ENCODE measurements around the gene EPHA7. TPM values are rescaled to one million over a fixed set of nuclear protein-coding genes. Genes with fewer than 3 reads are reported as not detected.

The EPHA7 gene
- total RNA-seq, 2 donors from 2014 or later: 0.26 to 0.33 TPM

DNA sequence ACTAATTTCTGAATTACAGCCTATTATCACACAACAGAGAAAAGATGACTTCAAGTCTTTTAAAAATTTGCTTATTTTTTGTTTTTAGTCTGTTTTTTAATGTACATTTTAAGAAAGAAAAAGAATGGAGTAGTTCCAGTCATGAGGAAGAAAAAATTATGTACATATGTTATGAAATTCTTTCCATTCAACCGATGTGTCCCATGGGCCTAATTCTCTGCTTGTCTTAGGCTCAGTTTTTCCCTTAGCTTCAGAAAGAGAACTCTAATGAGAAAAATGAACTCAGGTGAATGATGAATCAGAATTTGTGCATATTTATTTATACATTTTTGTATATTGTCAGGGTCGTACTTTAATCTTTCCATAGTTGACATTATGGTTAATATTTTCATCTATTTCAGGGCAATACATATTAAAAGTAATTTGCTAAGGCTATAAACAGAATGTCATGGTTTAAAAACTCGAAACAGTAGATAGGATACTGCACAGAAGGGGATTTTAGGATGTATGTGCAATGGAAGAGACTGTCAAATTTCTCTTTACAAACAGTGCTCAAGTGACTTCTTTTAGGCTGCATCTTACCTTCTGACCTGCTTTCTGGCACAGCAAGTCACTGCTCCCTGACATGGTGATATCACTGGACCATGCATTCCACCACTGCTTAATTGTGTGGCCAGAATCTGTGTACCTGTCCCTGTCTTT, 153.1 kb downstream of the EPHA7 start:
- intact Hi-C loops (cut with DNase I): no loop called here
- DNase-seq: no peak
- no peaks in the 10 kb centered on the region for H3K4me1 ChIP-seq
- no peak overlapping the region for H3K27ac ChIP-seq
- H3K36me3 ChIP-seq (replicated peaks in 1 of 2; ENCODE audit: insufficient read depth in 1 of 2, low read depth in 2 of 2): no peaks in the 10 kb centered on the region
- ATAC-seq: no peak
- no peak overlapping the region for H3K4me3 ChIP-seq
- H3K27me3 ChIP-seq: no peaks in the 10 kb centered on the region
- TF ChIP-seq, protein P1, sequence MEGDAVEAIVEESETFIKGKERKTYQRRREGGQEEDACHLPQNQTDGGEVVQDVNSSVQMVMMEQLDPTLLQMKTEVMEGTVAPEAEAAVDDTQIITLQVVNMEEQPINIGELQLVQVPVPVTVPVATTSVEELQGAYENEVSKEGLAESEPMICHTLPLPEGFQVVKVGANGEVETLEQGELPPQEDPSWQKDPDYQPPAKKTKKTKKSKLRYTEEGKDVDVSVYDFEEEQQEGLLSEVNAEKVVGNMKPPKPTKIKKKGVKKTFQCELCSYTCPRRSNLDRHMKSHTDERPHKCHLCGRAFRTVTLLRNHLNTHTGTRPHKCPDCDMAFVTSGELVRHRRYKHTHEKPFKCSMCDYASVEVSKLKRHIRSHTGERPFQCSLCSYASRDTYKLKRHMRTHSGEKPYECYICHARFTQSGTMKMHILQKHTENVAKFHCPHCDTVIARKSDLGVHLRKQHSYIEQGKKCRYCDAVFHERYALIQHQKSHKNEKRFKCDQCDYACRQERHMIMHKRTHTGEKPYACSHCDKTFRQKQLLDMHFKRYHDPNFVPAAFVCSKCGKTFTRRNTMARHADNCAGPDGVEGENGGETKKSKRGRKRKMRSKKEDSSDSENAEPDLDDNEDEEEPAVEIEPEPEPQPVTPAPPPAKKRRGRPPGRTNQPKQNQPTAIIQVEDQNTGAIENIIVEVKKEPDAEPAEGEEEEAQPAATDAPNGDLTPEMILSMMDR (IDR thresholded peaks at IDR 0.05): no peak
- TF ChIP-seq POLR2A (IDR thresholded peaks at IDR 0.05): no peak
- 56 to 63% methylated on average over 3 of the region's 3 CpGs for WGBS, 2 donors
- H3K9me3 ChIP-seq: no peaks in the 10 kb centered on the region

DNA sequence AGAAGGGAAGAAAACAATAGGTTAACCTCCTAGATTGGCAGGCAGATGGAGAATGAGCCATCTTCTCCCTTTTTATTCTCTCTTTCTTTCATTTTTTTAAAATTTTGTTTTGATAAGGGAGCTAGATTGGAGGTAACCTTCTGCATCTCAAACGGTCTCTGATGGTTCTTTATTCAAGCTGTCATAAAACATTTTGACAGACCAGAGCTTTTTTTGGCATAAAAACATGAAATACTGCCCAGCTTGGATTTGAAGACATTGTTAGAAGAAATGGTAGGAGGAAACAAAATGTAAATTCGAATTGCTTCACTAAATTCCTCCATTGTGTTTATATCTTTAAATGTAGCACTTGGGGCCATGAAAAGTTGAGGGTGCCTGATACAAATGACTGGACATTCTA, 158.5 kb downstream of the EPHA7 start:
- Histone ChIP-seq H3K27me3 (no peaks in the 10 kb centered on the region), H3K27ac (no peak overlapping the region), H3K9me3 (no peaks in the 10 kb centered on the region), H3K4me3 (no peak overlapping the region), H3K36me3 (replicated peaks in 1 of 2; ENCODE audit: insufficient read depth in 1 of 2, low read depth in 2 of 2) (no peaks in the 10 kb centered on the region), H3K4me1 (no peaks in the 10 kb centered on the region)
- DNase-seq (no peak), ATAC-seq (no peak)
- no peak for TF ChIP-seq POLR2A (IDR thresholded peaks at IDR 0.05)
- TF ChIP-seq, protein P1 (IDR thresholded peaks at IDR 0.05): no peak
- 40 to 52% methylated on average over 2 of the region's 2 CpGs for WGBS, 2 donors
- intact Hi-C loops (cut with DNase I): no loop called here

DNA sequence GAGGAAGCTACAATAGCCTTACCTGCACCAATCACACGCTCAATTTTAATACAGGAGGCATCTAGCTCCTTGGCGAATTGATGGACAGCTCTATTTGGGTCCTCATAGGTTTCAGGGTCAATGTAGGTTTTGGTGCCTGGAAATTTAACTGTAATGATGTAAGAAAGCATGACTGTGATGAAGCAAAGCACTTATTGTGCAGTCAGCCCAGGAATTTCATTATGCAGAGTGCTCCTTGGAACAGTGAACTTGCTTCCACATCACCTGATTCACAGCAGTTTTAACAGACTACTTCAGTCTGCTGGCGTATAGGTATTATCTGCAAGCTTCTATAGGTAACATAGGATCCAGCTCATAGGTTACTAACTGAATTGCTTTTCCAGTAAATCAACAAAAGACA, 160.0 kb downstream of the EPHA7 start:
- no peak for TF ChIP-seq POLR2A (IDR thresholded peaks at IDR 0.05)
- TF ChIP-seq, protein P1 (IDR thresholded peaks at IDR 0.05): no peak
- ATAC-seq (no peak), DNase-seq (no peak)
- Histone ChIP-seq H3K27ac (no peak overlapping the region), H3K36me3 (replicated peaks in 1 of 2; ENCODE audit: insufficient read depth in 1 of 2, low read depth in 2 of 2) (no peaks in the 10 kb centered on the region), H3K27me3 (no peaks in the 10 kb centered on the region), H3K4me3 (no peak overlapping the region), H3K9me3 (no peaks in the 10 kb centered on the region), H3K4me1 (no peaks in the 10 kb centered on the region)
- intact Hi-C loops (cut with DNase I): no loop called here
- WGBS, 2 donors: 87 to 90% methylated on average over 3 of the region's 3 CpGs

DNA sequence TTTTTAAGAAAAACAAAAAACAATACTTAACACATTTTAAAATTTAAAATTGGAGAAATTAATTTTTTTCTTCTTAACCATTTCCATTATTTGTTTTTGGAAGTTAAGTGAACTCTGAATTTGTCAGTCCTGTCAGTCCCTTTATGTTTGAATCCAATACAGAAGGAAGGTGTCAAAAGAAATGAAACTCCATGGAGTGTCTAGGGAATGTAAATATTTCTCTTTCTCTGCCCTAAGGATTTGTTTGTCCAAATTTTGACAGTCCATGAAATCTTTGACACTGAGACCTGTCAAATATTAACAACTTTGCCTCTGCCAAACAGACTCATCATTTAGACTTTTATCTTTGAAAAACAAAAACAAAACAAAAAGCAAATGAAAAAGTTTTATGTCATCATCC, 166.4 kb downstream of the EPHA7 start:
- intact Hi-C loops (cut with DNase I): no loop called here
- DNase-seq: no peak
- H3K4me3 ChIP-seq: no peak overlapping the region
- H3K4me1 ChIP-seq: no peaks in the 10 kb centered on the region
- no peaks in the 10 kb centered on the region for H3K9me3 ChIP-seq
- TF ChIP-seq POLR2A (IDR thresholded peaks at IDR 0.05): no peak
- TF ChIP-seq, protein P1 (IDR thresholded peaks at IDR 0.05): no peak
- no peaks in the 10 kb centered on the region for H3K36me3 ChIP-seq (replicated peaks in 1 of 2; ENCODE audit: insufficient read depth in 1 of 2, low read depth in 2 of 2)
- ATAC-seq: no peak
- no peak overlapping the region for H3K27ac ChIP-seq
- no peaks in the 10 kb centered on the region for H3K27me3 ChIP-seq

DNA sequence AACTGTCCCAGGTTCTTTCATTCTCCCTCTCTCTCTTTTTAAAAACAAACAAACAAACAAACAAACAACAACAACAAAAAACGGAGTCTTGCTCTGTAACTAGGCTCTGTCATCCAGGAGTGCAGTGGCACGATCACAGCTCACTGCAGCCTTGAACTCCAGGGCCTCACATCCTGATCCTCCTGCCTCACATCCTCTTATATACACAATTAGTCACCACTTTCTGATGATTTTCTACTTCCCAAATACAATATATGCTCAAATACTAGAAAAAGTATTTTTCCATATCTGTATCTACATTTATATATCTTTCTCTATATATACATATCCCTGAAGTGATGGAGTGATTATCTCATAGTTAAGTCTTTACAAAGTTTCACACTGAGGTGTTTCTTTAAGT, 170.7 kb downstream of the EPHA7 start:
- DNase-seq (no peak), ATAC-seq (no peak)
- intact Hi-C loops (cut with DNase I): no loop called here
- no peak overlapping the region for H3K4me3 ChIP-seq
- H3K27ac ChIP-seq: no peak overlapping the region
- 44 to 49% methylated on average over 2 of the region's 2 CpGs for WGBS, 2 donors
- H3K9me3 ChIP-seq: no peaks in the 10 kb centered on the region
- TF ChIP-seq, protein P1 (IDR thresholded peaks at IDR 0.05): no peak
- no peak for TF ChIP-seq POLR2A (IDR thresholded peaks at IDR 0.05)
- H3K27me3 ChIP-seq: no peaks in the 10 kb centered on the region
- H3K36me3 ChIP-seq (replicated peaks in 1 of 2; ENCODE audit: insufficient read depth in 1 of 2, low read depth in 2 of 2): no peaks in the 10 kb centered on the region
- no peaks in the 10 kb centered on the region for H3K4me1 ChIP-seq

Data from body of pancreas (tissue), 4 donors.